Endothelial cell of umbilical vein (primary cell): ENCODE data around the gene BRME1. TPM values are rescaled to one million over a fixed set of nuclear protein-coding genes. Genes with fewer than 3 reads are reported as not detected.

ENCODE experiments used
- BruUV-seq: library from RNA; stranded (reverse); fragments of 400-500 nt; replicated peaks from 2 replicates; lab custom pipeline; 2021; lab: Mats Ljungman, UMichigan
- CTCF ChIA-PET: fragments of 300-600, 350-600 bp; sonication (Branson Sonifier 250); formaldehyde crosslinking; loops from one replicate; lab custom pipeline; 2021; ENCODE audit warnings: antibody characterized with exemption, inconsistent platforms; lab: Charles Lee
- POLR2A ChIA-PET: fragments of 300-600, 350-600 bp; sonication (Branson Sonifier 250); formaldehyde crosslinking; loops from one replicate; lab custom pipeline; 2021; ENCODE audit warnings: antibody characterized with exemption, inconsistent platforms; lab: Charles Lee
- DNase-seq: peaks from one replicate; pipeline ENCODE4 v3.0.0-alpha.2; 2011; ENCODE audit warnings: low read depth, low spot score
- FAIRE-seq: peaks from 2 replicates; lab custom pipeline; 2011; peaks lifted over from hg19 to GRCh38; lab: Jason Lieb, UNC
- H2AFZ ChIP-seq: 2 replicates; pipeline ENCODE4 v1.6.0; 2012; ENCODE audit warnings: low read depth, low read length, control low read depth, inconsistent platforms
- H3K27ac ChIP-seq: 2 replicates; pipeline ENCODE4 v1.5.1; 2011; ENCODE audit warnings: low read depth, mild to moderate bottlenecking, control low read depth, low read length, moderate library complexity; ENCODE audit not compliant: insufficient read depth
- H3K27me3 ChIP-seq, 2 experiments: 2 replicates each; pipeline versions ENCODE4 v1.6.0 to v1.6.1; 2011; ENCODE audit warnings: low read length in 2 of 2, mixed read lengths in 1 of 2; ENCODE audit not compliant: control insufficient read depth in 2 of 2, insufficient read depth in 2 of 2
- H3K36me3 ChIP-seq, 2 experiments: 2 replicates in 1 of 2; 3 replicates in 1 of 2; pipeline ENCODE4 v1.5.1; 2011; ENCODE audit warnings: low read length in 2 of 2, mild to moderate bottlenecking in 1 of 2, moderate library complexity in 1 of 2; ENCODE audit not compliant: control insufficient read depth in 2 of 2, insufficient read depth in 2 of 2; ENCODE audit errors: extremely low read depth in 1 of 2
- H3K4me1 ChIP-seq: 3 replicates; pipeline ENCODE4 v1.5.1; 2011; ENCODE audit warnings: mild to moderate bottlenecking, low read length; ENCODE audit not compliant: control insufficient read depth, insufficient read depth; ENCODE audit errors: extremely low read depth
- H3K4me2 ChIP-seq: 2 replicates; pipeline ENCODE4 v1.6.1; 2011; ENCODE audit warnings: low read length, control low read depth, mixed read lengths; ENCODE audit not compliant: insufficient read depth
- H3K4me3 ChIP-seq, 3 experiments: fragments of 200-600 bp in 1 of 3; sonication (generic), shearing (Covaris generic) in 1 of 3; replicated peaks in 1 of 3; 2 replicates each; pipeline ENCODE4 v1.5.1; 2011 to 2016; ENCODE audit warnings: control low read depth in 3 of 3, low read length in 3 of 3, mild to moderate bottlenecking in 2 of 3, inconsistent platforms in 1 of 3, low read depth in 1 of 3, moderate library complexity in 1 of 3; ENCODE audit not compliant: insufficient read depth in 1 of 3
- H3K79me2 ChIP-seq: 2 replicates; pipeline ENCODE4 v1.6.0; 2012; ENCODE audit warnings: low read length, inconsistent platforms; ENCODE audit not compliant: control insufficient read depth, insufficient read depth
- H3K9ac ChIP-seq: replicated peaks from 2 replicates; pipeline ENCODE3; 2011; ENCODE audit warnings: low read length, control low read depth; ENCODE audit not compliant: insufficient read depth; ENCODE audit errors: extremely low read depth
- H3K9me1 ChIP-seq: replicated peaks from 3 replicates; pipeline ENCODE4 v1.6.0; 2011; ENCODE audit warnings: mild to moderate bottlenecking, low read length; ENCODE audit not compliant: control insufficient read depth, insufficient read depth; ENCODE audit errors: extremely low read depth
- H3K9me3 ChIP-seq: replicated peaks from 2 replicates; pipeline ENCODE4 v1.5.1; 2012; ENCODE audit warnings: low read length, inconsistent platforms; ENCODE audit not compliant: control insufficient read depth, insufficient read depth
- H4K20me1 ChIP-seq: replicated peaks from 2 replicates; pipeline ENCODE3; 2011; ENCODE audit warnings: mild to moderate bottlenecking, low read length; ENCODE audit not compliant: control insufficient read depth, insufficient read depth; ENCODE audit errors: extremely low read depth
- EZH2 ChIP-seq: IDR thresholded peaks from 2 replicates; pipeline ENCODE4 v1.6.1; 2012; ENCODE audit warnings: borderline replicate concordance, low read depth, mild to moderate bottlenecking, moderate library complexity, low read length, inconsistent platforms; ENCODE audit not compliant: severe bottlenecking
- JUN ChIP-seq: IDR thresholded peaks from 2 replicates; pipeline ENCODE4 v1.6.1; 2011; ENCODE audit warnings: borderline replicate concordance, low read depth; ENCODE audit not compliant: insufficient read length, insufficient read depth
- POLR2AphosphoS5 ChIP-seq: IDR thresholded peaks from 2 replicates; pipeline ENCODE4 v1.6.1; 2012; ENCODE audit warnings: low read depth, mild to moderate bottlenecking, control low read depth, low read length, moderate library complexity; ENCODE audit not compliant: insufficient read depth
- dilution Hi-C: fragments of 300-500 bp; cut with MboI; formaldehyde crosslinking; loops from one replicate; pipeline ENCODE4 v1.15.0; 2019; ENCODE audit warnings: low sequenced_read_pairs; ENCODE audit not compliant: extremely low pct_ligation_motif_present
- intact Hi-C: fragments of 100-400 bp; cut with micrococcal nuclease; formaldehyde crosslinking; loops from one replicate; pipeline ENCODE4 v1.10.0; 2022
- polyA plus RNA-seq, 4 experiments: library from polyadenylated mRNA; depleted of rRNA in 3 of 4; stranded (reverse) in 3 of 4; unstranded in 1 of 4; fragments of >200 nt; gene quantifications; 2 replicates each; pipeline versions ENCODE4 v1.2.1 to v1.2.3, GENCODE V29; 2011 to 2012; ENCODE audit warnings: missing spikeins in 1 of 4
- total RNA-seq: library from RNA; stranded (reverse); gene quantifications from 2 replicates; pipeline ENCODE4 v1.2.3, GENCODE V29; 2021
- TF ChIP-seq, protein P1 (sequence below): IDR thresholded peaks from 2 replicates; pipeline ENCODE4 v1.6.1; 2011; ENCODE audit not compliant: insufficient read depth, insufficient read length
- TF ChIP-seq, protein P2 (sequence below), 2 donors: IDR thresholded peaks; 1 replicate in 1 of 2; 2 replicates in 1 of 2; pipeline ENCODE4 v1.5.1; 2011; ENCODE audit warnings: low read length in 2 of 2, mild to moderate bottlenecking in 2 of 2, moderate library complexity in 2 of 2, control low read depth in 1 of 2, inconsistent platforms in 1 of 2, low read depth in 1 of 2; ENCODE audit not compliant: insufficient read depth in 1 of 2; ENCODE audit errors: extremely low read depth in 1 of 2

BRME1 gene
- total and polyA plus RNA-seq, 2 donors (not counting 3 experiments of a cell fraction or from before 2014, with no cell fraction given): 0.69 to 2.5 TPM

DNA sequence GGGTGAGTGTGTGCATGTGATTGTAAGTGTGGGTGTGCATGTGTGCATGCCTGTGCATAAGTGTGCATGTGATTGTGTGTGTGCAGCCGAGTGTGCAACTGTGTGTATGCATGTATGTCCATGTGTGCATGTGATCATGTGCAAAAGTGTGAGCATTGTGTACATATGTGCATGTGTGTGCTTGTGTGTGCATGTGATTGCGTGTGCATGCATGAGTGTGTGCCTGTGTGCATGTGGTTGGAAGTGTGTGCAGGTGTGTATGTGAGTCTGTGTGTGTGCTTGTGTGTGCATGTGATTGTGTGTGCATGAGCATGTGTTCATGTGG is 28.8 kb upstream of the BRME1 start:
- no peak for FAIRE-seq
- H3K9me3 ChIP-seq: no peaks in the 10 kb centered on the region
- POLR2A ChIA-PET: no interaction called here

DNA sequence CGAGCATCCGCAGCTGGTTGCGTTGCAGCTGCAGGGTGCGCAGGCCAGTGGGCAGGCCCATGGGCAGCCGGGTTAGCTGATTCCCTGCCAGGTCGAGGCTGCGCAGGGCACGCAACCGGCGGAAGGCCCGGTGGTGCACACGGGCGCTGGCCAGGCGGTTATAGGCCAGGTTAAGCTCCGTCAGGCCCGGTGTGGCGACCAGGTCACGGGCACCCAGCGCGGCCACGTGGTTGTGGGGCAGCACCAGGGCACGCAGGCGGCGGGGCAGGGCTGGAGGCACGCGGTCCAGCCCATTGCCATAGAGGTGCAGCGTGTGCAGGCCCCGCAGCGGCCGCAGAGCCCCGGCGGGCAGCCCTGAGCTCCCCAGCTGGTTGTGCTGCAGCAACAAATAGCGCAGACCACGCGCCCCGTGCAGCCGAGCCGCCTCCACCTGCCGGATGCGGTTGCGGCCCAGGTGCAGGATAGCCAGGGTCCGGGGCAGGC is 27.0 kb upstream of the BRME1 start:
- dilution Hi-C loops: no loop called here
- FAIRE-seq (no peak), DNase-seq (no peak)
- no TSS peak for BruUV-seq
- H3K4me1 ChIP-seq: no peaks in the 10 kb centered on the region
- H3K27me3 ChIP-seq: peaks cover 0 to 3% of the 10 kb centered on the region in 2 experiments
- intact Hi-C loops: no loop called here
- ChIA-PET CTCF (interaction anchor here (1.3 to 2.0 kb wide), 4 partner anchors 9 to 126 kb away, joined by 3 to 9 read pairs (median 4); partner anchors contain the start of gene IL27RA), POLR2A (no interaction called here)
- no peak overlapping the region for H3K9ac ChIP-seq
- no peak overlapping the region for H3K27ac ChIP-seq
- H3K4me2 ChIP-seq: no peak overlapping the region
- no peaks in the 10 kb centered on the region for H3K79me2 ChIP-seq
- no peak overlapping the region for H3K4me3 ChIP-seq
- no peak for TF ChIP-seq JUN
- no peak for TF ChIP-seq POLR2AphosphoS5
- TF ChIP-seq EZH2: no peak
- TF ChIP-seq, protein P1, sequence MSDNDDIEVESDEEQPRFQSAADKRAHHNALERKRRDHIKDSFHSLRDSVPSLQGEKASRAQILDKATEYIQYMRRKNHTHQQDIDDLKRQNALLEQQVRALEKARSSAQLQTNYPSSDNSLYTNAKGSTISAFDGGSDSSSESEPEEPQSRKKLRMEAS: no peak
- TF ChIP-seq, protein P2, sequence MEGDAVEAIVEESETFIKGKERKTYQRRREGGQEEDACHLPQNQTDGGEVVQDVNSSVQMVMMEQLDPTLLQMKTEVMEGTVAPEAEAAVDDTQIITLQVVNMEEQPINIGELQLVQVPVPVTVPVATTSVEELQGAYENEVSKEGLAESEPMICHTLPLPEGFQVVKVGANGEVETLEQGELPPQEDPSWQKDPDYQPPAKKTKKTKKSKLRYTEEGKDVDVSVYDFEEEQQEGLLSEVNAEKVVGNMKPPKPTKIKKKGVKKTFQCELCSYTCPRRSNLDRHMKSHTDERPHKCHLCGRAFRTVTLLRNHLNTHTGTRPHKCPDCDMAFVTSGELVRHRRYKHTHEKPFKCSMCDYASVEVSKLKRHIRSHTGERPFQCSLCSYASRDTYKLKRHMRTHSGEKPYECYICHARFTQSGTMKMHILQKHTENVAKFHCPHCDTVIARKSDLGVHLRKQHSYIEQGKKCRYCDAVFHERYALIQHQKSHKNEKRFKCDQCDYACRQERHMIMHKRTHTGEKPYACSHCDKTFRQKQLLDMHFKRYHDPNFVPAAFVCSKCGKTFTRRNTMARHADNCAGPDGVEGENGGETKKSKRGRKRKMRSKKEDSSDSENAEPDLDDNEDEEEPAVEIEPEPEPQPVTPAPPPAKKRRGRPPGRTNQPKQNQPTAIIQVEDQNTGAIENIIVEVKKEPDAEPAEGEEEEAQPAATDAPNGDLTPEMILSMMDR (IDR thresholded peaks at IDR 0.05; ENCODE audit: extremely low read depth in 1 of 2, insufficient read depth in 1 of 2, low read depth in 1 of 2, low read length in 2 of 2): no peak
- H4K20me1 ChIP-seq: no peaks in the 10 kb centered on the region
- peaks cover 0 to 2% of the 10 kb centered on the region in 2 experiments for H3K36me3 ChIP-seq
- H2AFZ ChIP-seq: no peak overlapping the region
- H3K9me1 ChIP-seq: no peaks in the 10 kb centered on the region
- no peaks in the 10 kb centered on the region for H3K9me3 ChIP-seq

More for the DNA sequence above, 28.8 kb upstream of the BRME1 start:
- BruUV-seq: no TSS peak
- Histone ChIP-seq H3K4me2 (no peak overlapping the region), H3K9me1 (no peaks in the 10 kb centered on the region), H3K4me3 (no peak overlapping the region), H3K4me1 (no peaks in the 10 kb centered on the region), H3K9ac (no peak overlapping the region), H3K79me2 (no peaks in the 10 kb centered on the region), H3K27ac (no peak overlapping the region), H2AFZ (no peak overlapping the region), H3K36me3 (peaks cover 0 to 2% of the 10 kb centered on the region in 2 experiments), H3K27me3 (peaks cover 0 to 3% of the 10 kb centered on the region in 2 experiments), H4K20me1 (no peaks in the 10 kb centered on the region)
- intact Hi-C loops: no loop called here
- dilution Hi-C loops: no loop called here
- TF ChIP-seq EZH2: no peak
- TF ChIP-seq POLR2AphosphoS5: no peak
- TF ChIP-seq, protein P1: peak; percentile 5
- CTCF ChIA-PET: interaction anchor here (1.7 kb wide), 1 partner anchor 97 kb away, joined by 4 read pairs; the partner anchor contains the start of gene IL27RA
- no peak for DNase-seq
